Endodermal cell (in vitro differentiated cells): ENCODE results near the gene UBA6. TPM values are rescaled to one million over a fixed set of nuclear protein-coding genes. Genes with fewer than 3 reads are reported as not detected.

Source experiments
- DNase-seq: peaks from one replicate; pipeline ENCODE4 v3.0.0-alpha.2; 2017
- H3K27ac ChIP-seq: 2 replicates; pipeline ENCODE4 v1.5.1; 2013; ENCODE audit warnings: mild to moderate bottlenecking, low read depth, low read length, moderate library complexity
- H3K27me3 ChIP-seq: 2 replicates; pipeline ENCODE4 v1.6.1; 2013; ENCODE audit warnings: mild to moderate bottlenecking, low read length, moderate library complexity; ENCODE audit not compliant: insufficient read depth, control insufficient read depth, poor library complexity, severe bottlenecking
- H3K36me3 ChIP-seq: 2 replicates; pipeline ENCODE4 v1.7.0; 2013; ENCODE audit warnings: mild to moderate bottlenecking, low read length, moderate library complexity; ENCODE audit not compliant: control insufficient read depth, insufficient read depth
- H3K4me1 ChIP-seq: one replicate; pipeline ENCODE4 v1.7.0; 2013; ENCODE audit warnings: low read length; ENCODE audit not compliant: control insufficient read depth, insufficient read depth
- H3K4me3 ChIP-seq: 2 replicates; pipeline ENCODE4 v1.5.1; 2013; ENCODE audit warnings: mild to moderate bottlenecking, low read length, moderate library complexity
- H3K9ac ChIP-seq: 2 replicates; pipeline ENCODE4 v1.6.1; 2013; ENCODE audit warnings: mild to moderate bottlenecking, low read length, moderate library complexity; ENCODE audit not compliant: poor library complexity, severe bottlenecking; ENCODE audit errors: extremely low read depth
- H3K9me3 ChIP-seq: 2 replicates; pipeline ENCODE4 v1.6.1; 2013; ENCODE audit warnings: mild to moderate bottlenecking, low read length, moderate library complexity; ENCODE audit not compliant: control insufficient read depth
- H3K27ac Mint-ChIP-seq: 2 replicates; pipeline ENCODE4 v1.8.0; 2020; ENCODE audit warnings: mixed read lengths
- H3K27me3 Mint-ChIP-seq: 2 replicates; pipeline ENCODE4 v1.8.0; 2021; ENCODE audit warnings: mild to moderate bottlenecking, mixed read lengths; ENCODE audit not compliant: insufficient read depth
- H3K36me3 Mint-ChIP-seq: 2 replicates; pipeline ENCODE4 v1.8.0; 2020; ENCODE audit warnings: low read depth, mixed read lengths
- H3K4me1 Mint-ChIP-seq: 2 replicates; pipeline ENCODE4 v1.8.0; 2020; ENCODE audit warnings: mixed read lengths
- H3K4me3 Mint-ChIP-seq: 2 replicates; pipeline ENCODE4 v1.8.0; 2020; ENCODE audit warnings: mild to moderate bottlenecking, moderate library complexity, mixed read lengths
- H3K9me3 Mint-ChIP-seq: 2 replicates; pipeline ENCODE4 v1.8.0; 2020; ENCODE audit warnings: mild to moderate bottlenecking, mixed read lengths
- CTCF ChIP-seq: fragments of 200-600 bp; sonication (generic); conservative IDR thresholded peaks from 2 replicates; pipeline ENCODE4 v1.5.0; 2021; ENCODE audit warnings: antibody characterized with exemption, mild to moderate bottlenecking
- WGBS, 2 experiments: methylation state at CpG; one replicate each; pipeline versions ENCODE4 v1.1.5 to v1.1.7; 2013; ENCODE audit warnings: missing lambda C conversion rate in 2 of 2, mixed read lengths in 1 of 2; ENCODE audit not compliant: insufficient coverage in 1 of 2, insufficient read length in 1 of 2; 5-methylcytosine and 5-hydroxymethylcytosine counted together
- total RNA-seq, 2 donors: library from RNA; stranded (reverse); fragmentation: NEBNext Ultra II Directional in 1 of 2; extraction: Animal tissue kit (Norgen Biotek cat#: 25700) in 1 of 2; gene quantifications; 2 replicates in 1 of 2; 3 replicates in 1 of 2; pipeline ENCODE4 v1.2.1, GENCODE V29; 2021

UBA6 gene
- total RNA-seq, 2 donors from 2014 or later = 83.1 to 117 TPM

GRCh38 chr4:67719953-67720617 lies 19.1 kb upstream of the UBA6 start:
- H3K4me3 Mint-ChIP-seq = no peak overlapping the region
- Histone ChIP-seq H3K27me3 (no peaks in the 10 kb centered on the region), H3K36me3 (peaks cover 5% of the 10 kb centered on the region), H3K27ac (no peak overlapping the region), H3K9ac (no peak overlapping the region), H3K4me3 (no peak overlapping the region), H3K9me3 (peaks cover 3% of the 10 kb centered on the region), H3K4me1 (peaks cover 5% of the 10 kb centered on the region)
- no peaks in the 10 kb centered on the region for H3K27me3 Mint-ChIP-seq
- H3K9me3 Mint-ChIP-seq = no peaks in the 10 kb centered on the region
- TF ChIP-seq CTCF = no peak
- H3K27ac Mint-ChIP-seq = no peak overlapping the region
- H3K36me3 Mint-ChIP-seq = peaks cover 44% of the 10 kb centered on the region
- WGBS, 2 experiments = 96 to 100% methylated on average over 2 to 3 of the region's 3 CpGs
- peaks cover 16% of the 10 kb centered on the region for H3K4me1 Mint-ChIP-seq
- no peak for DNase-seq

GRCh38 chr4:67718848-67719247 lies 17.9 kb upstream of the UBA6 start:
- DNase-seq = no peak

GRCh38 chr4:67717586-67717985 lies 16.6 kb upstream of the UBA6 start:
- no peaks in the 10 kb centered on the region for H3K27me3 Mint-ChIP-seq
- no peak for TF ChIP-seq CTCF
- H3K4me1 ChIP-seq = peaks cover 10% of the 10 kb centered on the region
- no peak overlapping the region for H3K4me3 Mint-ChIP-seq
- WGBS, 2 experiments = 98% methylated on average over 2 of the region's 2 CpGs; no CpG with 5 or more reads in 1 of the 2 experiments
- H3K9ac ChIP-seq = no peak overlapping the region
- H3K27ac Mint-ChIP-seq = no peak overlapping the region
- H3K9me3 ChIP-seq = peaks cover 3% of the 10 kb centered on the region
- H3K27ac ChIP-seq = no peak overlapping the region
- peaks cover 5% of the 10 kb centered on the region for H3K36me3 ChIP-seq
- no peak for DNase-seq
- no peaks in the 10 kb centered on the region for H3K9me3 Mint-ChIP-seq
- H3K36me3 Mint-ChIP-seq = peaks cover 40% of the 10 kb centered on the region
- peaks cover 32% of the 10 kb centered on the region for H3K4me1 Mint-ChIP-seq
- no peak overlapping the region for H3K4me3 ChIP-seq
- no peaks in the 10 kb centered on the region for H3K27me3 ChIP-seq

More at GRCh38 chr4:67718848-67719247, 17.9 kb upstream of the UBA6 start:
- Histone ChIP-seq H3K4me3 (no peak overlapping the region), H3K27me3 (no peaks in the 10 kb centered on the region), H3K9ac (no peak overlapping the region), H3K9me3 (peaks cover 3% of the 10 kb centered on the region), H3K27ac (no peak overlapping the region), H3K4me1 (peaks cover 5% of the 10 kb centered on the region), H3K36me3 (peaks cover 5% of the 10 kb centered on the region)
- Mint-ChIP-seq H3K27me3 (no peaks in the 10 kb centered on the region), H3K4me1 (peaks cover 25% of the 10 kb centered on the region), H3K4me3 (no peak overlapping the region), H3K36me3 (peaks cover 45% of the 10 kb centered on the region), H3K27ac (no peak overlapping the region), H3K9me3 (no peaks in the 10 kb centered on the region)
- TF ChIP-seq CTCF = no peak
- 94 to 95% methylated on average over 2 of the region's 2 CpGs for WGBS, 2 experiments
